Colon (tissue), 2 donors: Measurements from ENCODE around the gene CPEB3.
"Not testable (repeated sequence)": the region's sequence is repeated elsewhere in the genome, so short reads cannot be mapped to it uniquely, and the experiment has no call there.

Experiments used
- FAIRE-seq: peaks from 2 replicates; lab custom pipeline; 2012; peaks lifted over from hg19 to GRCh38; lab: Jason Lieb, UNC
- donor health status: control.
- donor health status: control.

Gene CPEB3

DNA sequence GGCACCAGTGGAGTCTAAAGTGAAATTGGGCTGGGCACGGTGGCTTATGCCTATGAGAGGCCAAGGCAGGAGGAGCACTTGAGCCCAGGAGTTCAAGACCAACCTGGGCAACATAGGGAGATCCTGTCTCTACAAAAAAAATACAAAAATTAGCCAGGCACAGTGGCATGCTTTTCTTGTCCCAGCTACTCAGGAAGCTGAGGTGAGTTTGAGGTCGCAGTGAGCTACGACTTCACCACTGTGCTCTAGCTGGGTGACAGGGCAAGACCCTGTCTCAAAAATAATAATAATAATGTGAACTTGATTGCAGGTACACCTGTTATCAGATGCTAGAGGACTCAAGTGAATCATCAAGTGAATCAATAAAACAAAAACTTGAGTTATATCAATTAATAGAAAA is 259.3 kb downstream of the CPEB3 start:
- no peak for FAIRE-seq

DNA sequence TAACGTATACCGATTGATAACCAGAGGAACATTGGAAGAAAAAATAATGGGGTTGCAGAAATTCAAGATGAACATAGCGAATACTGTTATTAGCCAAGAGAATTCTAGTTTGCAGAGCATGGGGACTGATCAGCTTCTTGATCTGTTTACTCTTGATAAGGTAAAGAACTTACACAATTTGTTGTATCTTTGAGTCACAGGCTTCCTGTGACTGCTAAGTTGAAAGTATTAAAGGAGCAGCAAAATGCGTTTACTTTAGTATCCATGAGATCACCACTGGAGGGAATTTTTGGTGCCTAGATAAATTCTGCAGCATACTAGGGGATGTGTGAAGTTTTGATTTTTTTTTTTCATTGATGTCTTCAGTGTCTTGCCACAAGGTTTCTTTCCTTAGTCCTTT is 263.7 kb downstream of the CPEB3 start:
- FAIRE-seq = no peak

DNA sequence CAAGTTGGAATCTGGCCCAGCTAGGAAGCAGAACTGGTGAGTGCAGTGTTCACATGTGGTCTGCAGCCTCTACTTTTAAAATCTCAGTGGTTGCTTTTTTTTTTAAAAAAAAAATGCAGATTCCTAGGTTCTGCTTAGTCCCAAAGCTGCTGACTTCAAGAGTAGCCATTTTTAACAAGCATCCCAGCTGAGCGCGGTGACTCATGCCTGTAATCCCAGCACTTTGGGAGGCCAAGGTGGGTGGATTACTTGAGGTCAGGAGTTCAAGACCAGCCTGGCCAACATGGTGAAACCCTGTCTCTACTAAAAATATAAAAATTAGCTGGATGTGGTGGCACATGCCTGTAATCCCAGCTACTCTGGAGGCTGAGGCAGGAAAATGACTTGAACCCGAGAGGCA is 265.5 kb downstream of the CPEB3 start:
- FAIRE-seq = not testable (repeated sequence)

DNA sequence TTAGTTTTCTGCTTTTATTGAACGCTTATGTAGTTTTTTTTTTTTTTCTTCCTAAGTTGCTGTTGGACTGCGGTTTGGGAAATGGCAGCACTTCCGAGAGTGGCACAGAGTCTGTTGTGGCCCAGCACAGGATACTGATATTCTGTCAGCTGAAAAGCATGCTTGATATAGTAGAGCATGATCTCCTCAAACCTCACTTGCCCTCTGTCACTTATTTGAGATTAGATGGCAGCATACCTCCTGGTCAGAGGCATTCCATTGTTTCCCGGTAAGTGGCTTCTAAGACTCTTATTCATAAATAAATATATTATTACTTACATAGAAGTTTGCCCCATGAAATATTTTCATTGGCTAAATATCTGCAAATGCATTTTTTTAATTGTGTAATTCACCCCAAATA is 266.2 kb downstream of the CPEB3 start:
- FAIRE-seq = no peak

DNA sequence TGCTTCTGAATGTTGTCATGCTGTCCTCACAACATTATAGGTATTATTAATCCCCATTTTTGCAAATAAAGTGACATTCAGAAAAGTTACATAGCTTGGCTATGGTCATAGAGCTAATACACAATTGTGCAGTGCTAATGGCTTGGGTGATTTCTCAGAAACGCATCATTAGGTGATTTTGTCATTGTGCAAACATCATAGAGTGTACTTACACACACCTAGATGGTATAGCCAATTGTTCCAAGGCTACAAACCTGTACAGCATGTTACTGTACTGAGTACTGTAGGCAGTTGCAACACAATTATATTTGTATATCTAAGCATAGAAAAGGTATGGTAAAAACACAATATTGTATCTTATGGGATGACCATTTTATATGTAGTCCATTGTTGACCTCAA is 276.3 kb downstream of the CPEB3 start:
- no peak for FAIRE-seq

DNA sequence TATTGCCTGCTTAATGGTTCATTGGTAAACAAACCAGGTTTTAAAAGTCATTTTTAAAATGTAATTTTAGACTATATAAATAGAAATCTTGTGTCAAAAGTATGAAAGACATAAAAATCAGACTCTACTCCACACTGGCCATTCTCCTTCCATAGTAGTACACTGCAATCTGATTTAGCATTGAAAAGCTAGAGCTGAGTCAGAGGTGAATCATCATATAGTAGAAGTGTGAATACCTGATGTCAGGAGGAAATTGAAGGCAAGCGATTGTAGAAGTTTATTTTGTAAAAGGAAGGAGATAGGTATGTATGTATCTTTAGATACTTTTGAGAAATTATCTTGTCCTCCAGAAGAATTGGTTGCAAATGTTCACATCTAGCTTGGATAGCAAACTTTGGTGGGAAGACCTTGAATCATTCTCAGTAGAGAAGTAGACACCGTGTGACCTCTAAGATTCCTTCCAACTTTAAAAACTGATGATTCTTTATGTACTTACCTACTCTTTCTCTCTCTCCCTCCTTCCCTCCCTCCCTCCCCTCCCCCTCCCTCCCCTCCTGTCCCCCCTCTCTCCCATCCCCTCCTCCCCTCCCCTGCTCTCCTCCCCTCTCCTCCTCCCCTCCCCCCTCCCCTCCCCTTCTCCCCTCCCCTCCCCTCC is 279.2 kb downstream of the CPEB3 start:
- FAIRE-seq = no peak

DNA sequence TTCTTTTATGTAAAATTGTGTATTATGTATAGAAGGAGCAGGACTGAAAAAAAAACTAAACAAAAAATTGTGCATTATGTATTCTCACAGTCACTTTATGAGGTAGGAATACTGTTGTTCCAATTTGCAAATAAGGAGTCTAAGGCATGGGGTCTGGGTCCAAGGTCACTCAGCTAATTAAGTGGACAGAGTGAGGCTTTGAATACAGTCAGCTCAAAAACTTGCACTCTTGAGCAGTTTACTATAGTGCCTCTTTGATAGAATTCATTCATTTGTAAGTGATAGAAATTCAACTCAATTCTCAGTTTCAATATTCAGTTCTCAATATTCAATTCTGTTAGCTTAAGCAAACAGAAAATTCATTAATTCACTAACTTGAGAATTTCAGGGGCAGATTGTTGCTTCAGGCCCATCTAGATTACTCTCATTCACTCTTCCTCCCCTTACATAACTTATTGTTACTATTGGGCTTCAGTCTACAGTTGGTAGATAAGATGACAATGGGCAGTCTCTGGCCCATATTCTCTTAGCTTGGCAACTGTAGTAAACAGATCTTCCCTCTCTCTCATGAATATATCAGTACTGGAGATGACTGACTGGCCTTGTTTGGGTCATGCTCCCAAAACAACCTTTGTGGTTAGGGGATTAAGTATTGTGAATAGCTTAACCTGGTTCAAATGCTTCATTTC is 280.7 kb downstream of the CPEB3 start:
- FAIRE-seq = no peak

DNA sequence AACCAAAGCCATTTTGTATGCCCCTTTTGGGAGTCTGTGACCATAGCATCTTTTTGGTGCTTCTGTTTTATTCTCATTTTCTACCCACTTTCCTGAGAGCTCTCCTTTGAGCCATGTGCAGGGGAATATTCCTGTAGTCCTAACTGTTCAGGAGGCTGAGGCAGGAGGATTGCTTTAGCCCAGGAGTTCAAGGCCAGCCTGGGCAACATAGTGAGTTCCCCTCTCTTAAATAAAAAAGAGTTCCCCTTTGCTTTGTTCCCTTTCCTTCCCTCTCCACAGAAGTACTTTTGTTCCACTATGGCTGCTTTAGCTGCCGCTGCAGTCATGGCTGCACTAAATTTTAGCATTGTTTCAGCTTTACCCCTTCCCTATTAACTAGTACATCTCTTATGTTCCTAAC is 281.4 kb downstream of the CPEB3 start:
- FAIRE-seq = no peak

DNA sequence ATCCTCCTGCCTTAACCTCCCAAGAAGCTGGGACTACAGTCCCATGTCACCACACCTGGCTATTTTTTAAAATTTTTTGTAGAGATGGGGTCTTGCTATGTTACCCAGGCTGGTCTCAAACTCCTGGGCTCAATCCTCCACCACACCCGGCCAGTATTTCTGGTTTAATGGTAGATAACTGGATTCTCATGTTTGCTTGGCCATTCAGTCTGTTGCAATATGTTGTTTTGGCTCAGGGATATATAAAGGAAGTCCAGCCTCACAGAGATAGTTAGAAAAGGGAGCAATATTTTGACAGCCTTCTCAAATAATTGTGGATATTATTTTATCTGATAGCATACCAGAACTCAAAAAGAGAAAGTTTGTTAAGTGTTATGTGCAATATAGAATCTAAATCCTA is 284.9 kb downstream of the CPEB3 start:
- no peak for FAIRE-seq

DNA sequence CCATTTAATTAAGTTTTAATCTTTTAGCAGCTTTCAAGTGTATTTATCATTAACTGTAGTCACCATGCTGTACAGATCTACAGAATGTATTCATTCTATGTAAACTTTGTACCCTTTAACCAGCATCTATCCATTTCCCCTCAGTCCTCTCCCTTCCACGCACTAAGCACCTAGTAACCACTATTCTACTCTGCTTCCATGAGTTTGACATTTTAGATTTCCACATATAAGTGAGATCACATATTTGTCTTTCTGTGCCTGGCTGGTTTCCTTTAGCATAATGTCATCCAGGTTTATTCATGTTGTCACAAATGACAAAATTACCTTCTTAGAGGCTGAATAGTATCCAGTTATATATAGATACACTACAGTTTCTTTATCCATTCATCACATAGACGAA is 287.6 kb downstream of the CPEB3 start:
- no peak for FAIRE-seq

DNA sequence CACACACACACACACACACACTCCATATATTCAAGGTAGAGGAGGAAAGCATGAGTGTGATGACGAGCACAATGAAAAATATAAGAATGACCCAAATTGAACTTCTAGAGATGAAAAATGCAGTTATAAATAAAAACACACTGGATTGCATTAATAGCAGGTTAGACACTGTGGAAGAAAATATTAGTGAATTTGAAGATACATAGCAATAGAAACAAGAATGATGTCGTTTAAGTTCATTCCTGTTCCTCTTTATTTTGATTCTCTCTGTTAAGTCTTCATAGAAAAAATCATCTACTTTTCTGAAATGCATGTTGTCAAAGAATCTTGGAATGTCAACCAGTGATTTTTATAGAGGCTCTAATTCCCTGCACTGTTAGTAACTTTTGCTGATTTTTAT is 288.9 kb downstream of the CPEB3 start:
- FAIRE-seq = no peak

DNA sequence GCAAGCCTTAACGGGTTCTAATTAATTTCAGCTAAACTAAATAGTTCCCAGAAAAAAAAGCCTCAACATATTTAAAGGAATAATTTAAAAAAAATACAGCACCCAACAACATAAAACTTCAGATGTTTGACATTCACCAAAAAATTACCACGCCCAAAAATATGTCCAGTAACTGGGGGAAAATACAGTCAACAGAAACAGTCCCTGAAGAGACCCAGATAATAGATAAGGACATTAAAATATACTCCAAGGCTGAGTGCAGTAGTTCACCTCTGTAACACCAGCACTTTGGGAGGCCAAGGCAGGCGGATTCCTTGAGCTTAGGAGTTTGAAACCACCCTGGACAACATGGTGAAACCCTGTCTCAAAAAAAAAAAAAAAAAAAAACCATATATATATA is 289.3 kb downstream of the CPEB3 start:
- no peak for FAIRE-seq
